SK-N-SH treated with all-trans-retinoic acid at 6 μM for 48 hours (cell line): ENCODE measurements around the gene STX1B.

Experiments used
- ATAC-seq: fragments of 200-7000 bp; cut with Tn5 transposase; 3 replicates; pipeline ENCODE4 v1.9.1; 2020; ENCODE audit warnings: mild to moderate bottlenecking, moderate library complexity
- ARNTL ChIP-seq: fragments of 450-650 bp; formaldehyde crosslinking; IDR thresholded peaks from 2 replicates; pipeline ENCODE4 v1.5.0; 2020; ENCODE audit warnings: low read depth, mild to moderate bottlenecking, moderate library complexity, borderline replicate concordance
- BACH2 ChIP-seq: fragments of 250-450 bp; sonication (Bioruptor Pico); IDR thresholded peaks from 2 replicates; pipeline ENCODE4 v1.9.0; 2021; ENCODE audit warnings: mild to moderate bottlenecking, borderline replicate concordance
- CREB5 ChIP-seq: fragments of 250-450 bp; sonication (Bioruptor Pico); IDR thresholded peaks from 2 replicates; pipeline ENCODE4 v1.5.1; 2020; ENCODE audit warnings: low read depth, mild to moderate bottlenecking, moderate library complexity
- CSDC2 ChIP-seq: fragments of 250-450 bp; sonication (Bioruptor Pico); IDR thresholded peaks from 2 replicates; pipeline ENCODE4 v1.5.0; 2020; ENCODE audit warnings: mild to moderate bottlenecking, moderate library complexity
- ESRRG ChIP-seq: fragments of 250-450 bp; sonication (Bioruptor Pico); IDR thresholded peaks from 2 replicates; pipeline ENCODE4 v1.6.1; 2021; ENCODE audit warnings: mild to moderate bottlenecking
- GLIS3 ChIP-seq: fragments of 250-450 bp; sonication (Bioruptor Pico); IDR thresholded peaks from 2 replicates; pipeline ENCODE4 v1.5.0; 2020; ENCODE audit warnings: mild to moderate bottlenecking, moderate library complexity
- ISL1 ChIP-seq: fragments of 250-450 bp; sonication (Bioruptor Pico); IDR thresholded peaks from 2 replicates; pipeline ENCODE4 v2.1.2; 2022; ENCODE audit warnings: mild to moderate bottlenecking, moderate library complexity
- OSR1 ChIP-seq: fragments of 250-450 bp; sonication (Bioruptor Pico); IDR thresholded peaks from 2 replicates; pipeline ENCODE4 v1.8.0; 2022; ENCODE audit warnings: moderate library complexity, mild to moderate bottlenecking, inconsistent platforms
- PATZ1 ChIP-seq: fragments of 250-450 bp; sonication (Bioruptor Pico); IDR thresholded peaks from 2 replicates; pipeline ENCODE4 v1.8.0; 2020; ENCODE audit warnings: mild to moderate bottlenecking, moderate library complexity, borderline replicate concordance
- PPARA ChIP-seq: fragments of 250-450 bp; sonication (Bioruptor Pico); IDR thresholded peaks from 2 replicates; pipeline ENCODE4 v1.5.0; 2020; ENCODE audit warnings: mild to moderate bottlenecking, borderline replicate concordance
- RARB ChIP-seq: fragments of 250-450 bp; sonication (Bioruptor Pico); IDR thresholded peaks from 2 replicates; pipeline ENCODE4 v1.8.0; 2021; ENCODE audit warnings: mild to moderate bottlenecking, moderate library complexity
- SNAI2 ChIP-seq: fragments of 250-450 bp; sonication (Bioruptor Pico); IDR thresholded peaks from 2 replicates; pipeline ENCODE4 v1.5.0; 2020; ENCODE audit warnings: mild to moderate bottlenecking, moderate library complexity
- TCF4 ChIP-seq: fragments of 250-450 bp; sonication (Bioruptor Pico); IDR thresholded peaks from 2 replicates; pipeline ENCODE4 v1.8.0; 2021; ENCODE audit warnings: mild to moderate bottlenecking, moderate library complexity, borderline replicate concordance
- TOX ChIP-seq: fragments of 250-450 bp; sonication (Bioruptor Pico); IDR thresholded peaks from 2 replicates; pipeline ENCODE4 v1.8.0; 2021; ENCODE audit warnings: mild to moderate bottlenecking, moderate library complexity, borderline replicate concordance
- TSHZ2 ChIP-seq: fragments of 250-450 bp; sonication (Bioruptor Pico); IDR thresholded peaks from 2 replicates; pipeline ENCODE4 v1.5.0; 2020; ENCODE audit warnings: mild to moderate bottlenecking, moderate library complexity
- ZC3H10 ChIP-seq: fragments of 250-450 bp; sonication (Bioruptor Pico); IDR thresholded peaks from 2 replicates; pipeline ENCODE4 v1.5.1; 2021; ENCODE audit warnings: mild to moderate bottlenecking, moderate library complexity
- ZFP3 ChIP-seq: fragments of 250-450 bp; sonication (Bioruptor Pico); IDR thresholded peaks from 2 replicates; pipeline ENCODE4 v1.5.0; 2020; ENCODE audit warnings: mild to moderate bottlenecking, moderate library complexity
- ZFP30 ChIP-seq: fragments of 450-650 bp; formaldehyde crosslinking; IDR thresholded peaks from 2 replicates; pipeline ENCODE4 v1.5.0; 2022; ENCODE audit warnings: mild to moderate bottlenecking, moderate library complexity
- ZNF70 ChIP-seq: fragments of 450-650 bp; formaldehyde crosslinking; IDR thresholded peaks from 2 replicates; pipeline ENCODE4 v1.5.0; 2020; ENCODE audit warnings: mild to moderate bottlenecking, moderate library complexity
- ZNF8 ChIP-seq: fragments of 450-650 bp; formaldehyde crosslinking; IDR thresholded peaks from 2 replicates; pipeline ENCODE4 v1.5.0; 2020; ENCODE audit warnings: mild to moderate bottlenecking, moderate library complexity

Gene STX1B

GRCh38 chr16:30954993-30955392 is 55.4 kb downstream of the STX1B start:
- TF ChIP-seq SNAI2 (no peak), ZFP3 (no peak), RARB (CRISPR knock-in tag) (no peak), ZFP30 (CRISPR knock-in tag) (no peak), ZC3H10 (CRISPR knock-in tag) (no peak), ESRRG (CRISPR knock-in tag) (no peak), TSHZ2 (no peak), OSR1 (no peak), ZNF8 (no peak), PPARA (no peak), CSDC2 (CRISPR knock-in tag) (no peak), TCF4 (CRISPR knock-in tag) (no peak), CREB5 (CRISPR knock-in tag) (no peak), ISL1 (CRISPR knock-in tag) (no peak), BACH2 (CRISPR knock-in tag) (no peak), TOX (no peak)
- ATAC-seq = no peak

GRCh38 chr16:30953511-30954124 is 56.8 kb downstream of the STX1B start:
- peak; percentile 58 for ATAC-seq

GRCh38 chr16:30953111-30953510 is 57.3 kb downstream of the STX1B start:
- ATAC-seq = no peak
- TF ChIP-seq ZFP30 (CRISPR knock-in tag) = no peak
- TF ChIP-seq ZFP3 = no peak
- TF ChIP-seq BACH2 (CRISPR knock-in tag) = no peak
- TF ChIP-seq TOX = no peak
- no peak for TF ChIP-seq PPARA
- no peak for TF ChIP-seq TSHZ2
- TF ChIP-seq RARB (CRISPR knock-in tag) = no peak
- TF ChIP-seq CREB5 (CRISPR knock-in tag) = no peak
- no peak for TF ChIP-seq GLIS3 (CRISPR knock-in tag)
- TF ChIP-seq OSR1 = no peak
- TF ChIP-seq ZNF70 (CRISPR knock-in tag) = no peak
- no peak for TF ChIP-seq ZNF8
- no peak for TF ChIP-seq SNAI2
- no peak for TF ChIP-seq CSDC2 (CRISPR knock-in tag)
- TF ChIP-seq ARNTL (CRISPR knock-in tag) = no peak

More at GRCh38 chr16:30953511-30954124, 56.8 kb downstream of the STX1B start:
- no peak for TF ChIP-seq ZFP30 (CRISPR knock-in tag)
- no peak for TF ChIP-seq CSDC2 (CRISPR knock-in tag)
- TF ChIP-seq ARNTL (CRISPR knock-in tag) = no peak
- no peak for TF ChIP-seq ZNF8
- TF ChIP-seq RARB (CRISPR knock-in tag) = no peak
- no peak for TF ChIP-seq PATZ1 (CRISPR knock-in tag)
- no peak for TF ChIP-seq BACH2 (CRISPR knock-in tag)
- TF ChIP-seq, all 23 proteins: peak for 0
